AG04450 (cell line): ENCODE measurements around the gene KCNK15. TPM values are rescaled to one million over a fixed set of nuclear protein-coding genes. Genes with fewer than 3 reads are reported as not detected.

Source experiments
- CTCF ChIA-PET: fragments of 300-600, 350-600 bp; formaldehyde crosslinking; extraction: SDS; loops from one replicate; lab custom pipeline; 2022; ENCODE audit warnings: antibody characterized with exemption, inconsistent platforms; lab: Charles Lee
- POLR2A ChIA-PET: fragments of 350-600 bp; formaldehyde crosslinking; extraction: SDS; loops from one replicate; lab custom pipeline; 2021; ENCODE audit warnings: antibody characterized with exemption, inconsistent platforms; lab: Yijun Ruan, JAX
- DNase-seq: peaks from one replicate; pipeline ENCODE4 v3.0.0-alpha.2; 2011; ENCODE audit warnings: low read depth, low spot score
- H3K27ac ChIP-seq: one replicate; pipeline ENCODE4 v1.5.1; 2012; ENCODE audit warnings: low read depth, low read length, control low read depth
- H3K27me3 ChIP-seq: one replicate; pipeline ENCODE4 v1.6.0; 2012; ENCODE audit warnings: low read length; ENCODE audit not compliant: control insufficient read depth, insufficient read depth
- H3K4me3 ChIP-seq: 2 replicates; pipeline ENCODE4 v1.5.1; 2011; ENCODE audit warnings: mild to moderate bottlenecking, low read depth, low read length, control low read depth
- H3K9me3 ChIP-seq: 2 replicates; pipeline ENCODE4 v1.5.1; 2012; ENCODE audit warnings: low read length; ENCODE audit not compliant: control insufficient read depth, insufficient read depth
- CTCF ChIP-seq: IDR thresholded peaks from 2 replicates; pipeline ENCODE4 v1.5.1; 2011; ENCODE audit warnings: low read depth, low read length, control low read depth, inconsistent platforms
- polyA plus RNA-seq: library from polyadenylated mRNA; depleted of rRNA; stranded (reverse); fragments of >200 nt; gene quantifications from 2 replicates; pipeline ENCODE4 v1.2.3, GENCODE V29; 2011

KCNK15 gene
- polyA plus RNA-seq, 1 experiment, result not detected

GRCh38 chr20:44703956-44704488, 41.6 kb upstream of the KCNK15 start:
- Histone ChIP-seq H3K27ac (no peak overlapping the region), H3K9me3 (no peaks in the 10 kb centered on the region), H3K27me3 (peaks cover 2% of the 10 kb centered on the region), H3K4me3 (no peak overlapping the region)
- ChIA-PET CTCF (interaction anchor here (0.7 to 1.0 kb wide), 2 partner anchors 29 to 44 kb away, joined by 3 read pairs; no protein-coding TSS in a partner anchor), POLR2A (interaction anchor here (0.6 kb wide), 1 partner anchor 52 kb away, joined by 8 read pairs; the partner anchor contains the start of gene ADA)
- DNase-seq, result no peak
- TF ChIP-seq CTCF, result no peak

GRCh38 chr20:44704551-44704971, 41.1 kb upstream of the KCNK15 start:
- Histone ChIP-seq H3K4me3 (no peak overlapping the region), H3K9me3 (no peaks in the 10 kb centered on the region), H3K27ac (peak overlapping the region; percentile 11), H3K27me3 (peaks cover 2% of the 10 kb centered on the region)
- ChIA-PET POLR2A (interaction anchor here (0.6 to 0.7 kb wide), 4 partner anchors 10 to 296 kb away, joined by 3 to 8 read pairs (median 6); partner anchors contain the start of gene ADA), CTCF (interaction anchor here (0.7 to 1.0 kb wide), 2 partner anchors 28 to 43 kb away, joined by 3 read pairs; no protein-coding TSS in a partner anchor)
- DNase-seq, result peak; percentile 51
- no peak for TF ChIP-seq CTCF

- Histone ChIP-seq H3K4me3 (no peak overlapping the region), H3K9me3 (no peaks in the 10 kb centered on the region), H3K27me3 (peaks cover 2% of the 10 kb centered on the region), H3K27ac (no peak overlapping the region)
- DNase-seq, result no peak
- ChIA-PET POLR2A (interaction anchor here (0.8 kb wide), 1 partner anchor 12 kb away, joined by 3 read pairs; no protein-coding TSS in a partner anchor), CTCF (interaction anchor here (1.0 kb wide), 1 partner anchor 13 kb away, joined by 3 read pairs; no protein-coding TSS in a partner anchor)
- TF ChIP-seq CTCF, result no peak
Measured at GRCh38 chr20:44705364-44706094, 40.1 kb upstream of the KCNK15 start.

- ChIA-PET POLR2A (interaction anchor here (0.8 kb wide), 1 partner anchor 11 kb away, joined by 3 read pairs; no protein-coding TSS in a partner anchor), CTCF (interaction anchor here (0.6 to 1.0 kb wide), 2 partner anchors 9 to 12 kb away, joined by 3 to 7 read pairs; no protein-coding TSS in a partner anchor)
- H3K27ac ChIP-seq, result no peak overlapping the region
- no peak for DNase-seq
- H3K4me3 ChIP-seq, result no peak overlapping the region
- H3K9me3 ChIP-seq, result no peaks in the 10 kb centered on the region
- H3K27me3 ChIP-seq, result peaks cover 5% of the 10 kb centered on the region
- no peak for TF ChIP-seq CTCF
Measured at GRCh38 chr20:44706301-44707017, 39.2 kb upstream of the KCNK15 start.
